Stomach (tissue), 4 donors: Measurements from ENCODE around the gene ADARB2.
"Not testable (repeated sequence)": the region's sequence is repeated elsewhere in the genome, so short reads cannot be mapped to it uniquely, and the experiment has no call there.

Experiments used
- POLR2A ChIP-seq, 4 donors: fragments of 450-650 bp; IDR thresholded peaks; one replicate each; pipeline ENCODE4 v1.6.1; 2016; ENCODE audit warnings: antibody characterized with exemption in 4 of 4, control low read depth in 2 of 4, mild to moderate bottlenecking in 1 of 4, moderate library complexity in 1 of 4
- TF ChIP-seq, protein P1 (sequence below), 7 experiments: fragments of 450-650 bp in 4 of 7; fragments of 200-600 bp in 3 of 7; sonication (generic) in 3 of 7; IDR thresholded peaks; one replicate each; pipeline ENCODE4 v1.5.1; 2016 to 2019; ENCODE audit warnings: antibody characterized with exemption in 7 of 7, control low read depth in 2 of 7, mild to moderate bottlenecking in 1 of 7

DNA sequence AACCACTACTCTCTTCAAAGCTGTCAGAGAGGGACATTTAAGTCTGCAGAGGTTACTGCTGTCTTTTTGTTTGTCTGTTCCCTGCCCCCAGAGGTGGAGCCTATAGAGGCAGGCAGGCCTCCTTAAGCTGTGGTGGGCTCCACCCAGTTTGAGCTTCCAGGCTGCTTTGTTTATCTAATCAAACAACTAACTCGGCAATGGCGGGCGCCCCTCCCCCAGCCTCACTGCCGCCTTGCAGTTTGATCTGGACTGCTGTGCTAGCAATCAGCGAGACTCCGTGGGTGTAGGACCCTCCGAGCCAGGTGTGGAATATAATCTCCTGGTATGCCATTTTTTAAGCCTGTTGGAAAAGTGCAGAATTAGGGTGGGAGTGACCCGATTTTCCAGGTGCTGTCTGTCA is 510.4 kb downstream of the ADARB2 start:
- TF ChIP-seq, protein P1, sequence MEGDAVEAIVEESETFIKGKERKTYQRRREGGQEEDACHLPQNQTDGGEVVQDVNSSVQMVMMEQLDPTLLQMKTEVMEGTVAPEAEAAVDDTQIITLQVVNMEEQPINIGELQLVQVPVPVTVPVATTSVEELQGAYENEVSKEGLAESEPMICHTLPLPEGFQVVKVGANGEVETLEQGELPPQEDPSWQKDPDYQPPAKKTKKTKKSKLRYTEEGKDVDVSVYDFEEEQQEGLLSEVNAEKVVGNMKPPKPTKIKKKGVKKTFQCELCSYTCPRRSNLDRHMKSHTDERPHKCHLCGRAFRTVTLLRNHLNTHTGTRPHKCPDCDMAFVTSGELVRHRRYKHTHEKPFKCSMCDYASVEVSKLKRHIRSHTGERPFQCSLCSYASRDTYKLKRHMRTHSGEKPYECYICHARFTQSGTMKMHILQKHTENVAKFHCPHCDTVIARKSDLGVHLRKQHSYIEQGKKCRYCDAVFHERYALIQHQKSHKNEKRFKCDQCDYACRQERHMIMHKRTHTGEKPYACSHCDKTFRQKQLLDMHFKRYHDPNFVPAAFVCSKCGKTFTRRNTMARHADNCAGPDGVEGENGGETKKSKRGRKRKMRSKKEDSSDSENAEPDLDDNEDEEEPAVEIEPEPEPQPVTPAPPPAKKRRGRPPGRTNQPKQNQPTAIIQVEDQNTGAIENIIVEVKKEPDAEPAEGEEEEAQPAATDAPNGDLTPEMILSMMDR (IDR thresholded peaks at IDR 0.05): not testable (repeated sequence)
- TF ChIP-seq POLR2A (IDR thresholded peaks at IDR 0.05): not testable (repeated sequence)
